HG03520 (cell line): ENCODE data around the gene EFCAB6.
"Not testable (repeated sequence)": the region's sequence is repeated elsewhere in the genome, so short reads cannot be mapped to it uniquely, and the experiment has no call there.

Experiments
- ATAC-seq: cut with Tn5 transposase; IDR thresholded peaks from one replicate; pipeline ENCODE4 v1.9.1; 2021; ENCODE audit warnings: mild to moderate bottlenecking, moderate library complexity; ENCODE audit not compliant: unreplicated experiment

EFCAB6 gene

GRCh38 chr22:43726322-43726721, 85.8 kb downstream of the EFCAB6 start:
- ATAC-seq, result no peak

GRCh38 chr22:43723816-43724215, 88.3 kb downstream of the EFCAB6 start:
- no peak for ATAC-seq

DNA sequence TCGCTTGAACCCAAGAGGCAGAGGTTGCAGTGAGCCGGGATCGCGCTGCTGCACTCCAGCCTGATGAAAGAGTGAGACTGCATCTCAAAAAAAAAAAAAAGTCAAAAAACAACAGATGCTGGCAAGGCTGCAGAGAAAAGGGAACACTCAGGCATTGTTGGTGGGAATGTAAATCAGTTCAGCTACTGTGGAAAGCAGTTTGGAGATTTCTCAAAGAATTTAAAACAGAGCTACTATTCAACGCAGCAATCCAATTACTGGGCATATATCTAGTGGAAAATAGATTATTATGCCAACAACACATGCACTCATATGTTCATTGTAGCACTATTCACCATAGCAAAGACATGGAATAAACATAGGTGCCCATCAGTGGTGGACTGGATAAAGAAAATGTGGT, 89.7 kb downstream of the EFCAB6 start:
- ATAC-seq, result no peak

DNA sequence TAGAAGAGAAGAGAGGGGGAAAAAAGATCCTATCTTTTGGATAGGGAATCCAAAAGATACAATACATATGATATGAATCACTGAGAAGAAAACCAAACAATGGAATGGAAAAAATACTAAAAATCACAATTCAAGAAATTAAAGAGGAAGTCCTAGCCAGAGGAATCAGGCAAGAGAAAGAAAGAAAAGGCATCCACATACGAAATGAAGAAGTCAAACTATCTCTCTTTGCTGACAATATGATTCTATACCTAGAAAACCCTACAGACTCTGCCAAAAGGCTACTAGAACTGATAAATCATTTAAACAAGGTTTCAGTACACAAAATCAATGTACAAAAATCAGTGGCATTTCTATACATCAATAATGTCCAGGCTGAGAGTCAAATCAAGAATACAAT, 91.4 kb downstream of the EFCAB6 start:
- ATAC-seq, result no peak

GRCh38 chr22:43714104-43714503, 98.0 kb downstream of the EFCAB6 start:
- no peak for ATAC-seq

DNA sequence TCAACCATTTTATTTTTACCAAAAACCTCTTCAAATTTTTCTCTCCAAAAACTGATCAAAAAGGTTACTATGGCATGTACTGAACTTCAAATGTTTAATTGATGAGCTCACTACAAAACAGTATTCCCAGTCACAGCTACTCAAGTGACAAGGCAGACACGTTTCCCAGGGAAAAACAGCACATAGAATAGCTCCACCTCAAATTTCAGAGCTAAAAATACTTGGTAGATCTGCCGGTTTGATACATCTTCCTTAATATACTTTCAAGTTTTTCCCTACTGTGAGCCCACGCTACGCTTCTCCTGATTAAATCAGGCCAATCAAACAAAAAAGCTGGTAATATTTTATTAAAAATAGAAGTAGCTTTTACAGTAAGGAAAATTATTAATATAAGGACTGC, 100.4 kb downstream of the EFCAB6 start:
- ATAC-seq, result no peak

DNA sequence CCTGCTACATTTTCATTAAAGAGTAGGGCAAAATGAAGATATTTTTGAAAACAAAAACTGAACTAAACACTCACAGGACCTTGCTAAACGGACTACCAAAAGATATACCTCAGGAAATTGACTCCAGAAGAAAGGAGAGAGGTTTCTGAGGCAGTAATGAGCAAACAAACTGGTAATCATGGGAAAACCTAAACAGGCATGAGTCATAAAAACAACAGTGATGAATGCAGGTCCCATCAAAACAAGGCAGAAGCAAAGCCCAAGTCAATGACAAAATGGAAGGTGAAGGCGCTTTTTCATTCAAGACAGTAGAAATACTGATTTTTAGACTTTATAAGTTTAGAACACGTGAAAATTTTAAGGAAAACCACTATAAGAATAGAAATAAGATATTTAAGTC, 104.5 kb downstream of the EFCAB6 start:
- ATAC-seq, result no peak

GRCh38 chr22:43706571-43707328, 105.4 kb downstream of the EFCAB6 start:
- no peak for ATAC-seq

- no peak for ATAC-seq
Observed at GRCh38 chr22:43706151-43706550, 106.0 kb downstream of the EFCAB6 start.

- no peak for ATAC-seq
Observed at GRCh38 chr22:43704051-43704450, 108.1 kb downstream of the EFCAB6 start.

DNA sequence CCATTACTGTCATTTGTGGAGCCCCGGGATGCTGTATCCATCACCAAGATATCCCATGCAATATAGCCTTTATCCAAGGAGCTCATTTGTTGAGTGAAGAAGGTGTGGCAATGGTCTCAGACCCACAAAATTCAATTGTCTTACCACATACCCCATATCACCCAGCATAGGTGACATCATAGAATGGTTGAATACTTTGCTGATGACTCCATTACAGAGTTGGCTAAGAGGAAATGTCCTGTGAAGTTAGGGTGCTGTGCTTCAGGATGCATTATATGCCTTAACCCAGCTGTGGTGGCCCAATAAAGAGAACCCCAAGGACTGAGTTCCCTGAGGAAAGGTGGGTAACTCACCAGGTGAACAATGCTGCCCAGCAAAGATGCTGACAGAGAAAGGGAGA, 113.7 kb downstream of the EFCAB6 start:
- ATAC-seq, result no peak

DNA sequence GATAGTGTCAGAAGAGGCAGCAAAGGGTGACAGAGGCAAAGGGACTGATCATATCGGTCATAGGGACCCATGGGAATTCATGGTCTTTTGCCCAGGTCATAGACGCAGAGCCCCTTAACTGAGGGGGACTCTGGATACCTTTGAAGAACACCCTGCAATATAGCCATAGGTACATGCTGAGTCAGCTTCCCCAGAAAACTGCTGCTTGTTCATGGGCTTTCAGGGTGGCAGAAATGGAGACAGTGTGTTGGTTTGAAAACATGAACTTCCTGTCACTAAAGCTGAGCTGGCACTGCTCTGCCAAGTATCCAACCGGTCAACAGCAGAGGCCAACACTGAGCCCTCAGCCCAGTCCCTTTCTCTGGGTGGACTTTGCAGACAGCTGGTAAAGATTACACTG, 114.2 kb downstream of the EFCAB6 start:
- no peak for ATAC-seq

DNA sequence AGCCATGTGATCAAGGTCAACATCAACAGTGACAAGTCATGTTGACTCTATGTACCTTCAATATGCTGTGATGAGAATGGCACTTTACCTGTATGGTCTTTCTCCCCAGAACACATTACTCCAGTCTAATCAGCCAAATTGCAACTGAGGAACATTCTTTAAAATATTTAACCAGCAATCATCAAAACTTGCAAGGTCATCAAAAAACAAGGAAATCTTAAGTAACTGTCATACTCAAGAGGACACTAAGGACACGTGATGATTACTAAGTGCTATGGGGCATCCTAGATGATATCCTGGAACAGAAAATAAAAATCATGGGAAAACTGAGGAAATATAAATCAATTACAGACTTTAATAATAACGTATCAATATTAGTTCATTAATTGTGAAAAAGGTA, 118.9 kb downstream of the EFCAB6 start:
- no peak for ATAC-seq

DNA sequence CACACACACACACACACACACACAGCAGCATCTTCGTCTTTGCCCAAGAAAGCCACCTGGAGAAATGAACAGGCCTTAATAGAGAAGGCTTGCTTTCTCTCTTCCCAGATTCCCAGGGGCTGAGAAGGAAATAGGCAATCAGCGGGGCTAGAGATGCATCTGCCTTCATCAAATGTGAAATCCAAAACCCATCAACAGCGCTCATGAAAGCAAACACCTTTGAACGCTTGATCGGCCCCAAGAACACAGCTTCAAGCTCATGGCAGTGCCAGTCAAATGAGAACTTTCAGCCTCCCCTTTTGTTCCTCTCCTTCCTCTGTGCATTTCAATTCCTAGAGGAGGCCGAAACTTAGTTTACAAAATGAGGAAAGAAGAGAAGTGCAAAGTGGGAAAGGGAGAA, 122.7 kb downstream of the EFCAB6 start:
- no peak for ATAC-seq

GRCh38 chr22:43682851-43683250, 129.3 kb downstream of the EFCAB6 start:
- no peak for ATAC-seq

GRCh38 chr22:43681731-43682360, 130.3 kb downstream of the EFCAB6 start:
- no peak for ATAC-seq

DNA sequence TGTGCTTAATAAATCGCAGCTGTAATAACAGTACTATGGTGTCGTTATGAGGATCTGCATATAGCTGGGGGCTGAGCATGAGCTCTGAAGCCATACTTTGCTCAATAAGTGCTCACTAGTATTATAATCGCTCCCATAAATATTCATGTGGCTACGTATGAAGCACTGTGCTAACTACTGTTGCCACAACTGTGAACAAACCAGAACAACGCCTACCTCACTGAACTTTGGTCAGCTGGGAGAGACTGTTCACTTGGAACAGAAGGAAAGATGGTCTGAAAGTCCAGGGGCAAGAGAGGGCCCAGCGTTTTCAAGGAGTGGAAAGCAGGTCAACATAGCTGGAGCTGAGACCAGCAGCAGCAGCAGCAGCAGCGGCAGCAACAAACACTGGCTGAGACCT, 141.6 kb downstream of the EFCAB6 start:
- ATAC-seq, result no peak

DNA sequence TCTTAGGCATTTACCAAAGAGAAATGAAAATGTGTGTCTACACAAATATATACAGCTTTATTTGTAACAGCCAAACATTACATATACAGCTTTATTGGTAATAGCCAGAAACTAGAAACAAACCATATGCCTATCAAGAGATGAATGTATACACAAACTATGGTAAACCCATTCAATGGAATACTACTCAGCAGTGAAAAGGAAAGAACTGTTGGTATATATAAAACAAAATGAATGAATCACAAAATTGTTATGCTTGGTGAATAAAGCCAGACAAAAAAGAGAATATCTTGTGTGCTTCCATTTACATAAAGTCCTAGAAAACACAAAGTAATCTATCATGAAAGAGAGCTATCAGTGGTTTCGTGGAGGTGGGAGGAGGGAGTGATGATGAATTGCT, 142.9 kb downstream of the EFCAB6 start:
- no peak for ATAC-seq

GRCh38 chr22:43667656-43668055, 144.4 kb downstream of the EFCAB6 start:
- ATAC-seq, result no peak

- ATAC-seq, result no peak
Observed at GRCh38 chr22:43666457-43666856, 145.6 kb downstream of the EFCAB6 start.

DNA sequence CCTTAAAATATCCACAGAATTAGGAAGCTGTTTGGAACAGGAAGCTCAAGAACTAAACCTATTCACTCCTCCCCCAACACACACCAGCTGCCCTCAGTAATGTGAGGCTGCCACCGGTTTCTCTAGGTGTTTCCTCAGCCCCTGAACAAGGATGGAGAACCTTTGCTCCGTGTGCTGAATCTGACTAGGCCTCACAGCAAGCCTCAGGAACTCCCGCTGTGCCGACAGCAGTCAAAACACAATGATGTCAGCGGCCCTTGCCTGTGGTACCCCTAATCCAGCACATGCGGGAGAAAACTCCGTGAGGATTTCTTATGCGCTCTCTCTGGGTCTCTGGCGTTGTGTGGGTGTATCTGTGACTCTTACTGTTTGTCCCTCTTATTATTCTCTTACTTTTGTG, 153.3 kb downstream of the EFCAB6 start:
- no peak for ATAC-seq

DNA sequence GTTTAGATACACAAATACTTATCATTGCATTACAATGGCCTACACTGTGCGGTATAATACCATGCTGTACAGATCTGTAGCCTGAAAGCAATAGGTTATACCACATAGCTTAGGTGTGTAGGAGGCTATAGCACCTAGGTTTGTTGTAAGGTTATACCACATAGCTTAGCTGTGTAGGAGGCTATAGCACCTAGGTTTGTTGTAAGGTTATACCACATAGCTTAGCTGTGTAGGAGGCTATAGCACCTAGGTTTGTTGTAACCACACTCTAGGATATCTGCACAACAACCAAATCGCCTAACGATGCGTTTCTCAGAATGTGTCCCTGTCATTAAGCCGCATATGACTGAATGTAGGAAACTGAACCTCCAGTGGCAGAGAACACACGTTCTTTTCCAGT, 155.5 kb downstream of the EFCAB6 start:
- not testable (repeated sequence) for ATAC-seq

- ATAC-seq, result no peak
Observed at GRCh38 chr22:43654271-43654670, 157.8 kb downstream of the EFCAB6 start.
